22Rv1 (cell line): ENCODE results near the gene TM4SF4.

Experiments used
- ZFX ChIP-seq: fragments of 450-650 bp; IDR thresholded peaks from 2 replicates; pipeline ENCODE4 v1.6.1; 2017; ENCODE audit warnings: antibody characterized with exemption, borderline replicate concordance
- TF ChIP-seq, protein P1 (sequence below): fragments of 450-650 bp; IDR thresholded peaks from 2 replicates; pipeline ENCODE4 v1.5.1; 2017; ENCODE audit warnings: mild to moderate bottlenecking

GRCh38 chr3:149541091-149541491 is 66.6 kb downstream of the TM4SF4 start:
- no peak for TF ChIP-seq ZFX
- TF ChIP-seq, protein P1, sequence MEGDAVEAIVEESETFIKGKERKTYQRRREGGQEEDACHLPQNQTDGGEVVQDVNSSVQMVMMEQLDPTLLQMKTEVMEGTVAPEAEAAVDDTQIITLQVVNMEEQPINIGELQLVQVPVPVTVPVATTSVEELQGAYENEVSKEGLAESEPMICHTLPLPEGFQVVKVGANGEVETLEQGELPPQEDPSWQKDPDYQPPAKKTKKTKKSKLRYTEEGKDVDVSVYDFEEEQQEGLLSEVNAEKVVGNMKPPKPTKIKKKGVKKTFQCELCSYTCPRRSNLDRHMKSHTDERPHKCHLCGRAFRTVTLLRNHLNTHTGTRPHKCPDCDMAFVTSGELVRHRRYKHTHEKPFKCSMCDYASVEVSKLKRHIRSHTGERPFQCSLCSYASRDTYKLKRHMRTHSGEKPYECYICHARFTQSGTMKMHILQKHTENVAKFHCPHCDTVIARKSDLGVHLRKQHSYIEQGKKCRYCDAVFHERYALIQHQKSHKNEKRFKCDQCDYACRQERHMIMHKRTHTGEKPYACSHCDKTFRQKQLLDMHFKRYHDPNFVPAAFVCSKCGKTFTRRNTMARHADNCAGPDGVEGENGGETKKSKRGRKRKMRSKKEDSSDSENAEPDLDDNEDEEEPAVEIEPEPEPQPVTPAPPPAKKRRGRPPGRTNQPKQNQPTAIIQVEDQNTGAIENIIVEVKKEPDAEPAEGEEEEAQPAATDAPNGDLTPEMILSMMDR = no peak
